Astrocyte (in vitro differentiated cells and primary cell): ENCODE results near the gene NES.

Experiments
- CTCF ChIP-seq: IDR thresholded peaks from 2 replicates; pipeline ENCODE4 v1.5.1; 2011; ENCODE audit warnings: low read depth, mild to moderate bottlenecking, inconsistent platforms, low read length, moderate library complexity; ENCODE audit not compliant: insufficient read depth
- EZH2 ChIP-seq: IDR thresholded peaks from 2 replicates; pipeline ENCODE4 v1.6.1; 2012; ENCODE audit warnings: mild to moderate bottlenecking, low read length, inconsistent platforms; ENCODE audit not compliant: insufficient read depth

DNA sequence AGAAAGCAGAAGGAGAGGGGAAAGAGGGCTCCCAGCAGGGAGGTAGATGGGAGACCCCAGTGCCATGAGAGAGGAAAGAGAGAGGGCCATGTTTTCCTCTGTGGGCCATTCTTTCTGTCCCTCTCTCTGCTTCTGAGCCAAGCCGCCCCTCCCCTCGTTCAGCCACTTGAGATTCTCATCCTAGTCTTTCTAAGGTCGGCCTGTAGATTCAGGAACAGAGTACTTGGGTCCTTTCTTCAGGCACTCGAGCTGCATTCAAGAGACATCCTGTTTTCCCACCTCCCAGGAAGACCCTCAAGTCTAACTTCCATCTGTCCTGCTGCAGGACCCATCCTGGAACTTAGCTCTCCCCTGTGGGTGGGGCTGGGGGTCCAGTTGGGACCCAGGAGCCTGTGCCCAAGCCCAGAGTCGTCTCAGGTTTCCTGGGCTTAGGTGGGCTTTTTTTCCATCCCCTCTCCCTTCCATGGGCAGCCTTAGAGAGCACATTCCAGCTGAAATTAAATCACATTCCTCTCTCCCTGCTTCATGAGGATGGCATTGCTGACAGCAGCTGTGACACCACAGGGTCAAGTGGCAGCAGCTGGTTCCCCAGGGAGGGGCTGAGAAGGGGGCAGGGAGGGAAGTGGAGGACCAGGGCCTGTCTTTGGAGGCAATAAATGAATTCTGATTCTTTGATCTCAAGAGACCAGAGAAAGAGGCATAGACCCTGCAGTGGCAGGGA, 13.0 kb downstream of the NES start:
- TF ChIP-seq CTCF (no peak), EZH2 (no peak)
